Ishikawa (cell line): ENCODE data around the gene AMN.

Source experiments
- CEBPB ChIP-seq: IDR thresholded peaks from 2 replicates; pipeline ENCODE4 v1.6.1; 2012
- CREB1 ChIP-seq: IDR thresholded peaks from 2 replicates; pipeline ENCODE4 v1.6.1; 2012; ENCODE audit warnings: low read depth
- EGR1 ChIP-seq: IDR thresholded peaks from 2 replicates; pipeline ENCODE4 v1.6.1; 2012
- EP300 ChIP-seq: IDR thresholded peaks from 2 replicates; pipeline ENCODE4 v1.6.1; 2012; ENCODE audit warnings: borderline replicate concordance
- FOXM1 ChIP-seq: IDR thresholded peaks from 2 replicates; pipeline ENCODE4 v1.6.1; 2012; ENCODE audit warnings: low read depth, borderline replicate concordance
- NFIC ChIP-seq: IDR thresholded peaks from 2 replicates; pipeline ENCODE4 v1.6.1; 2012
- RAD21 ChIP-seq: IDR thresholded peaks from 2 replicates; pipeline ENCODE4 v1.6.1; 2012; ENCODE audit warnings: low read depth
- TAF1 ChIP-seq: IDR thresholded peaks from 2 replicates; pipeline ENCODE4 v1.6.1; 2012; ENCODE audit warnings: low read depth, mild to moderate bottlenecking
- TCF12 ChIP-seq: IDR thresholded peaks from 2 replicates; pipeline ENCODE4 v1.6.1; 2012; ENCODE audit warnings: low read depth
- TEAD4 ChIP-seq: IDR thresholded peaks from 2 replicates; pipeline ENCODE4 v1.6.1; 2012
- YY1 ChIP-seq: IDR thresholded peaks from 2 replicates; pipeline ENCODE4 v1.6.1; 2012; ENCODE audit warnings: low read depth
- ZBTB7A ChIP-seq: IDR thresholded peaks from 2 replicates; pipeline ENCODE4 v1.6.1; 2012; ENCODE audit warnings: low read depth
- TF ChIP-seq, protein P1 (sequence below): IDR thresholded peaks from 2 replicates; pipeline ENCODE4 v1.6.1; 2012
- TF ChIP-seq, protein P2 (sequence below): IDR thresholded peaks from 2 replicates; pipeline ENCODE4 v1.6.1; 2012
- TF ChIP-seq, protein P3 (sequence below): IDR thresholded peaks from 2 replicates; pipeline ENCODE4 v1.6.1; 2012; ENCODE audit warnings: low read depth, mild to moderate bottlenecking

The AMN gene

DNA sequence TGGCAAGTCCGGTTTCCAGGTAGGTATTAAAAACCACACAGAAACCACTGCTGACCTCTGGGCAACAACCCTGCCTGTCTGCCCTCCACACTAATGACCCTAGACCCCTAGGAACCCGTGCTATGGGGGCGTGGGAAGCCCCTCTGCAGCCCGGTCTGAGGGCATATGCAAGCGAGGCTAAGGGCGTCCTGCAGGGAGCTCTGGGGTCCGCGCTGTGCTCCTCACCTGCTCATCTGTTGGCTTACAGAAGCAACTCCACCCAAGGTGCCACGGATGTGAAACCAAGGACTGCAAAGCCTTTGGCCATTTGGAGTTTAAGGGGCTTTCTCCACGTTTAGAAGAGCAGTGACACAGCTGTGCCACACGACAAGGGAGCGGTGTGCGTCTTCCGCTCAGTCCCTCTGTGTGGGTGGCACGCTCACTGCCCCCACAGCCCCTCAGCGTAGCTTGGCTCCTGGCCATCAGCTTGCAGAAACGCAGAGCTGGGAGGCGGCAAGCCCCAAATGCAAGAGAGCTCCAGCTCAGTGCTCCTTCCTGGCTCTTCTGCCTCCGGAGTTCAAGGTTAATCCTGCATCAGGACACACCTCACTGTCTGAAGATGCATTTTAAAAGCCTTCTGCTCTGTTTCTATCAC, 18.4 kb downstream of the AMN start:
- TF ChIP-seq FOXM1 = no peak
- no peak for TF ChIP-seq TCF12
- no peak for TF ChIP-seq YY1
- TF ChIP-seq TAF1 = no peak
- TF ChIP-seq NFIC = no peak
- no peak for TF ChIP-seq TEAD4
- TF ChIP-seq, protein P1, sequence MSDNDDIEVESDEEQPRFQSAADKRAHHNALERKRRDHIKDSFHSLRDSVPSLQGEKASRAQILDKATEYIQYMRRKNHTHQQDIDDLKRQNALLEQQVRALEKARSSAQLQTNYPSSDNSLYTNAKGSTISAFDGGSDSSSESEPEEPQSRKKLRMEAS = no peak
- TF ChIP-seq, protein P2, sequence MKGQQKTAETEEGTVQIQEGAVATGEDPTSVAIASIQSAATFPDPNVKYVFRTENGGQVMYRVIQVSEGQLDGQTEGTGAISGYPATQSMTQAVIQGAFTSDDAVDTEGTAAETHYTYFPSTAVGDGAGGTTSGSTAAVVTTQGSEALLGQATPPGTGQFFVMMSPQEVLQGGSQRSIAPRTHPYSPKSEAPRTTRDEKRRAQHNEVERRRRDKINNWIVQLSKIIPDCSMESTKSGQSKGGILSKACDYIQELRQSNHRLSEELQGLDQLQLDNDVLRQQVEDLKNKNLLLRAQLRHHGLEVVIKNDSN = no peak

GRCh38 chr14:102941419-102942011, 19.1 kb downstream of the AMN start:
- TF ChIP-seq TCF12 (no peak), FOXM1 (no peak), NFIC (no peak)
- TF ChIP-seq, protein P3, sequence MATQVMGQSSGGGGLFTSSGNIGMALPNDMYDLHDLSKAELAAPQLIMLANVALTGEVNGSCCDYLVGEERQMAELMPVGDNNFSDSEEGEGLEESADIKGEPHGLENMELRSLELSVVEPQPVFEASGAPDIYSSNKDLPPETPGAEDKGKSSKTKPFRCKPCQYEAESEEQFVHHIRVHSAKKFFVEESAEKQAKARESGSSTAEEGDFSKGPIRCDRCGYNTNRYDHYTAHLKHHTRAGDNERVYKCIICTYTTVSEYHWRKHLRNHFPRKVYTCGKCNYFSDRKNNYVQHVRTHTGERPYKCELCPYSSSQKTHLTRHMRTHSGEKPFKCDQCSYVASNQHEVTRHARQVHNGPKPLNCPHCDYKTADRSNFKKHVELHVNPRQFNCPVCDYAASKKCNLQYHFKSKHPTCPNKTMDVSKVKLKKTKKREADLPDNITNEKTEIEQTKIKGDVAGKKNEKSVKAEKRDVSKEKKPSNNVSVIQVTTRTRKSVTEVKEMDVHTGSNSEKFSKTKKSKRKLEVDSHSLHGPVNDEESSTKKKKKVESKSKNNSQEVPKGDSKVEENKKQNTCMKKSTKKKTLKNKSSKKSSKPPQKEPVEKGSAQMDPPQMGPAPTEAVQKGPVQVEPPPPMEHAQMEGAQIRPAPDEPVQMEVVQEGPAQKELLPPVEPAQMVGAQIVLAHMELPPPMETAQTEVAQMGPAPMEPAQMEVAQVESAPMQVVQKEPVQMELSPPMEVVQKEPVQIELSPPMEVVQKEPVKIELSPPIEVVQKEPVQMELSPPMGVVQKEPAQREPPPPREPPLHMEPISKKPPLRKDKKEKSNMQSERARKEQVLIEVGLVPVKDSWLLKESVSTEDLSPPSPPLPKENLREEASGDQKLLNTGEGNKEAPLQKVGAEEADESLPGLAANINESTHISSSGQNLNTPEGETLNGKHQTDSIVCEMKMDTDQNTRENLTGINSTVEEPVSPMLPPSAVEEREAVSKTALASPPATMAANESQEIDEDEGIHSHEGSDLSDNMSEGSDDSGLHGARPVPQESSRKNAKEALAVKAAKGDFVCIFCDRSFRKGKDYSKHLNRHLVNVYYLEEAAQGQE = no peak

GRCh38 chr14:102942069-102942468, 19.6 kb downstream of the AMN start:
- TF ChIP-seq FOXM1 (no peak), RAD21 (no peak), TCF12 (no peak), NFIC (no peak), EP300 (no peak), EGR1 (no peak), CEBPB (no peak), TEAD4 (no peak), TAF1 (no peak), CREB1 (no peak), ZBTB7A (no peak)
- TF ChIP-seq, protein P3 = no peak
- TF ChIP-seq, protein P2 = no peak

DNA sequence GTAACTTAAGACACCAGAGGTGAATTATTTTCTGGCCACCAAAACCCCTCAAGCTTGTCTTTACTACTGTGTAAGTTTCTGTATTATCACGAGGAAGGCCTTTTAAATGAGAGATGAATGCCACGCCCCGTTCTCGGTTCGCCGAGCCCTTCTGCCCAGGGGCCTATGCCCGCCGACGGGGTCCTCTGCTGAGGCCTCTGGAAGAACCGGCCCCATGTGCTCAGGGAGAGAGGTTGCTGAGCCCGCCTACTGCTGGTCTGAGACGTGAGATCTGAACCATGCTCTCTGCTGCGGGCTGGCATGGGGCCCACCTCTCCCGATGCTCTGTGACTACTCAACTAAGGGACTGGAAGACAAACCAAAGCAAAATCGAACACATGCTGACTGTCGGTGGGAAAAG, 21.0 kb downstream of the AMN start:
- TF ChIP-seq CEBPB (no peak), EP300 (no peak), FOXM1 (no peak), RAD21 (no peak), EGR1 (no peak), ZBTB7A (no peak), CREB1 (no peak), TAF1 (no peak), TCF12 (no peak), NFIC (no peak), YY1 (no peak), TEAD4 (no peak)
- TF ChIP-seq, protein P3 = no peak
- TF ChIP-seq, protein P1 = no peak
- TF ChIP-seq, protein P2 = no peak
